Measurements from ENCODE around the gene MYLIP. TPM values are rescaled to one million over a fixed set of nuclear protein-coding genes. Genes with fewer than 3 reads are reported as not detected.

Gene MYLIP
- total and polyA plus RNA-seq, 2 donors (not counting 1 experiment from before 2014, with no cell fraction given), result 40.6 to 104 TPM

- CTCF ChIA-PET, result no interaction called here
- no peak overlapping the region for H2AFZ ChIP-seq (ENCODE audit: insufficient read depth, low read depth, low read length, poor library complexity, severe bottlenecking)
- H3K4me3 Mint-ChIP-seq, result no peak overlapping the region
These were observed 26.0 kb downstream of the MYLIP start for GRCh38 chr6:16154904-16155303.

DNA sequence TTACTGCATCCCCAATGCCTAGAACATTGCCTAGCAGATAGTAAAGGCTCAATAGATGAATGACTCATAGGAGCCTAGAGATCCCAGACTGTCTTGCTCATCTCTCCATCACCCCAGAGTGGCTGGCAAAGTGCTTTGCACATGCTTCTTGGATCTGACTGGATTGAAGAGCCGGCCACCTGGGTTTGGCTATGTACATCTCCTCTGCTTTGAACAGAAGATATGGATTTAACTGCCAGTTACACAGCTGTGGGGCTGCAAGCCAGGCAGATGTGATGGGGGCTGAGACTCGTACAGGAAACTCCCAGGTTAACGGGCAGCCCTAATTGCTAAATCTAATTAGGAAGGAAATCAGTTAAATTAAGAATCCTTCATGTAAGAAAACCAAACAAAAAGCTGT is 28.6 kb downstream of the MYLIP start:
- H3K4me3 ChIP-seq (ENCODE audit: control extremely low read depth in 1 of 5, extremely low read depth in 1 of 5, insufficient read depth in 1 of 5, low read depth in 2 of 5, low read length in 4 of 5), result no peak overlapping the region
- no peak for TF ChIP-seq EZH2 (IDR thresholded peaks at IDR 0.05; ENCODE audit: borderline replicate concordance, insufficient read depth, low read depth, low read length, poor library complexity, severe bottlenecking)
- no peak overlapping the region for H3K9ac ChIP-seq (ENCODE audit: low read length)
- POLR2A ChIA-PET, result no interaction called here
- H3K27ac Mint-ChIP-seq, result no peak overlapping the region
- intact Hi-C loops (cut with micrococcal nuclease), result no loop called here
- no peaks in the 10 kb centered on the region for H3K9me3 Mint-ChIP-seq (ENCODE audit: insufficient read depth)
- no peak overlapping the region for H3K4me2 ChIP-seq (replicated peaks; ENCODE audit: low read depth, low read length, poor library complexity, severe bottlenecking)
- peaks cover 0 to 24% of the 10 kb centered on the region in 2 experiments for H3K36me3 ChIP-seq (replicated peaks in 1 of 2; ENCODE audit: control extremely low read depth in 1 of 2, control insufficient read depth in 1 of 2, extremely low read depth in 1 of 2, insufficient read depth in 2 of 2, low read length in 1 of 2)
- 100% methylated on average over 1 of the region's 3 CpGs for WGBS (ENCODE audit: insufficient coverage)
- CTCF ChIA-PET, result interaction anchor here (1.3 to 1.7 kb wide), 2 partner anchors 9 to 466 kb away, joined by 4 to 7 read pairs; no protein-coding TSS in a partner anchor
- no peaks in the 10 kb centered on the region for H3K4me1 ChIP-seq (ENCODE audit: control insufficient read depth in 2 of 2, insufficient read depth in 2 of 2, low read length in 2 of 2)
- H3K4me1 Mint-ChIP-seq, result no peaks in the 10 kb centered on the region
- H3K9me3 ChIP-seq (ENCODE audit: control extremely low read depth in 1 of 3, control insufficient read depth in 2 of 3, insufficient read depth in 1 of 3, low read length in 2 of 3), result peaks cover 0 to 16% (median 14%) of the 10 kb centered on the region in 3 donors
- H3K27ac ChIP-seq (ENCODE audit: low read length in 2 of 2), result no peak overlapping the region
- H2AFZ ChIP-seq (ENCODE audit: insufficient read depth, low read depth, low read length, poor library complexity, severe bottlenecking), result no peak overlapping the region
- H3K27me3 Mint-ChIP-seq, result no peaks in the 10 kb centered on the region
- ATAC-seq (ENCODE audit: low read depth) (no peak), DNase-seq (no peak)
- H3K79me2 ChIP-seq (ENCODE audit: control insufficient read depth, insufficient read depth, low read length), result no peaks in the 10 kb centered on the region
- H4K20me1 ChIP-seq (ENCODE audit: control insufficient read depth, insufficient read depth, low read length, poor library complexity, severe bottlenecking), result no peaks in the 10 kb centered on the region
- no peak overlapping the region for H3K4me3 Mint-ChIP-seq
- no peaks in the 10 kb centered on the region for H3K27me3 ChIP-seq (replicated peaks in 1 of 4; ENCODE audit: control extremely low read depth in 1 of 4, control insufficient read depth in 3 of 4, insufficient read depth in 4 of 4, low read length in 3 of 4)

More at GRCh38 chr6:16154904-16155303, 26.0 kb downstream of the MYLIP start:
- intact Hi-C loops (cut with micrococcal nuclease), result no loop called here
- H3K4me1 Mint-ChIP-seq, result no peaks in the 10 kb centered on the region
- Histone ChIP-seq H3K9ac (ENCODE audit: low read length) (no peak overlapping the region), H3K4me2 (replicated peaks; ENCODE audit: low read depth, low read length, poor library complexity, severe bottlenecking) (no peak overlapping the region), H3K27ac (ENCODE audit: low read length in 2 of 2) (no peak overlapping the region), H3K4me3 (ENCODE audit: control extremely low read depth in 1 of 5, extremely low read depth in 1 of 5, insufficient read depth in 1 of 5, low read depth in 2 of 5, low read length in 4 of 5) (no peak overlapping the region), H3K4me1 (ENCODE audit: control insufficient read depth in 2 of 2, insufficient read depth in 2 of 2, low read length in 2 of 2) (no peaks in the 10 kb centered on the region), H3K36me3 (replicated peaks in 1 of 2; ENCODE audit: control extremely low read depth in 1 of 2, control insufficient read depth in 1 of 2, extremely low read depth in 1 of 2, insufficient read depth in 2 of 2, low read length in 1 of 2) (peaks cover 5 to 43% of the 10 kb centered on the region in 2 experiments), H3K9me3 (ENCODE audit: control extremely low read depth in 1 of 3, control insufficient read depth in 2 of 3, insufficient read depth in 1 of 3, low read length in 2 of 3) (peaks cover 0 to 16% (median 14%) of the 10 kb centered on the region in 3 donors), H3K27me3 (replicated peaks in 1 of 4; ENCODE audit: control extremely low read depth in 1 of 4, control insufficient read depth in 3 of 4, insufficient read depth in 4 of 4, low read length in 3 of 4) (no peaks in the 10 kb centered on the region), H3K79me2 (ENCODE audit: control insufficient read depth, insufficient read depth, low read length) (no peaks in the 10 kb centered on the region), H4K20me1 (ENCODE audit: control insufficient read depth, insufficient read depth, low read length, poor library complexity, severe bottlenecking) (peaks cover 3% of the 10 kb centered on the region)
- DNase-seq (no peak), ATAC-seq (ENCODE audit: low read depth) (no peak)
- TF ChIP-seq EZH2 (IDR thresholded peaks at IDR 0.05; ENCODE audit: borderline replicate concordance, insufficient read depth, low read depth, low read length, poor library complexity, severe bottlenecking) (no peak), CTCF (IDR thresholded peaks at IDR 0.05) (no peak)
- no peaks in the 10 kb centered on the region for H3K9me3 Mint-ChIP-seq (ENCODE audit: insufficient read depth)
- H3K27ac Mint-ChIP-seq, result no peak overlapping the region
- POLR2A ChIA-PET, result no interaction called here
- no peaks in the 10 kb centered on the region for H3K27me3 Mint-ChIP-seq
- 100% methylated on average over 2 of the region's 2 CpGs for WGBS (ENCODE audit: insufficient coverage)

All from B cell (primary cell).